ENCODE measurements around the gene ALCAM.

The ALCAM gene

GRCh38 chr3:105555206-105555605, 188.5 kb downstream of the ALCAM start:
- H4K20me1 ChIP-seq (ENCODE audit: insufficient read depth), result no peaks in the 10 kb centered on the region
- no peak overlapping the region for H3K27ac ChIP-seq
- H3K9ac ChIP-seq, result no peak overlapping the region
- H3K36me3 ChIP-seq (ENCODE audit: insufficient read depth), result no peaks in the 10 kb centered on the region
- H2AFZ ChIP-seq (ENCODE audit: low read depth), result no peak overlapping the region
- H3K79me2 ChIP-seq (ENCODE audit: insufficient read depth, low read depth), result no peaks in the 10 kb centered on the region
- H3K4me3 ChIP-seq (IDR thresholded peaks at IDR 0.05; ENCODE audit: insufficient read depth, low read depth, low read length), result no peak overlapping the region
- H3K27me3 ChIP-seq (ENCODE audit: insufficient read depth, low read depth), result no peaks in the 10 kb centered on the region
- no peaks in the 10 kb centered on the region for H3K4me1 ChIP-seq (ENCODE audit: low read depth, poor library complexity, severe bottlenecking)
- no peak for TF ChIP-seq CTCF (conservative IDR thresholded peaks at IDR 0.05; ENCODE audit: low read depth, low read length)
- no peak overlapping the region for H3K4me2 ChIP-seq

GRCh38 chr3:105559856-105560255, 193.1 kb downstream of the ALCAM start:
- Histone ChIP-seq H3K79me2 (ENCODE audit: insufficient read depth, low read depth) (no peaks in the 10 kb centered on the region), H3K4me3 (IDR thresholded peaks at IDR 0.05; ENCODE audit: insufficient read depth, low read depth, low read length) (no peak overlapping the region), H3K27ac (no peak overlapping the region), H3K4me2 (no peak overlapping the region), H3K4me1 (ENCODE audit: low read depth, poor library complexity, severe bottlenecking) (no peaks in the 10 kb centered on the region), H4K20me1 (ENCODE audit: insufficient read depth) (no peaks in the 10 kb centered on the region), H3K36me3 (ENCODE audit: insufficient read depth) (no peaks in the 10 kb centered on the region), H3K9ac (no peak overlapping the region), H3K27me3 (ENCODE audit: insufficient read depth, low read depth) (no peaks in the 10 kb centered on the region), H2AFZ (ENCODE audit: low read depth) (no peak overlapping the region)
- TF ChIP-seq CTCF (conservative IDR thresholded peaks at IDR 0.05; ENCODE audit: low read depth, low read length), result no peak

- Histone ChIP-seq H3K27me3 (ENCODE audit: insufficient read depth, low read depth) (no peaks in the 10 kb centered on the region), H2AFZ (ENCODE audit: low read depth) (no peak overlapping the region), H3K36me3 (ENCODE audit: insufficient read depth) (no peaks in the 10 kb centered on the region), H3K9ac (no peak overlapping the region), H3K4me1 (ENCODE audit: low read depth, poor library complexity, severe bottlenecking) (no peaks in the 10 kb centered on the region), H3K27ac (no peak overlapping the region), H4K20me1 (ENCODE audit: insufficient read depth) (no peaks in the 10 kb centered on the region), H3K79me2 (ENCODE audit: insufficient read depth, low read depth) (no peaks in the 10 kb centered on the region), H3K4me3 (IDR thresholded peaks at IDR 0.05; ENCODE audit: insufficient read depth, low read depth, low read length) (no peak overlapping the region), H3K4me2 (no peak overlapping the region)
- TF ChIP-seq CTCF (conservative IDR thresholded peaks at IDR 0.05; ENCODE audit: low read depth, low read length), result no peak
These were observed 195.2 kb downstream of the ALCAM start for GRCh38 chr3:105561876-105562275.

- no peak overlapping the region for H3K4me3 ChIP-seq (IDR thresholded peaks at IDR 0.05; ENCODE audit: insufficient read depth, low read depth, low read length)
- no peak for TF ChIP-seq CTCF (conservative IDR thresholded peaks at IDR 0.05; ENCODE audit: low read depth, low read length)
- no peaks in the 10 kb centered on the region for H3K4me1 ChIP-seq (ENCODE audit: low read depth, poor library complexity, severe bottlenecking)
- no peaks in the 10 kb centered on the region for H3K36me3 ChIP-seq (ENCODE audit: insufficient read depth)
- no peak overlapping the region for H3K4me2 ChIP-seq
- H4K20me1 ChIP-seq (ENCODE audit: insufficient read depth), result no peaks in the 10 kb centered on the region
- H3K27me3 ChIP-seq (ENCODE audit: insufficient read depth, low read depth), result no peaks in the 10 kb centered on the region
- no peak overlapping the region for H3K9ac ChIP-seq
- no peaks in the 10 kb centered on the region for H3K79me2 ChIP-seq (ENCODE audit: insufficient read depth, low read depth)
- H3K27ac ChIP-seq, result no peak overlapping the region
- no peak overlapping the region for H2AFZ ChIP-seq (ENCODE audit: low read depth)
These were observed 198.0 kb downstream of the ALCAM start for GRCh38 chr3:105564546-105565288.

All from KMS-11 (cell line).